C4-2B (cell line): Measurements from ENCODE around the gene SH3PXD2B.
"Not testable (repeated sequence)": the region's sequence is repeated elsewhere in the genome, so short reads cannot be mapped to it uniquely, and the experiment has no call there.

Source experiments
- CTCF ChIP-seq: fragments of 450-650 bp; conservative IDR thresholded peaks from 2 replicates; pipeline ENCODE4 v1.5.1; 2017; ENCODE audit warnings: mild to moderate bottlenecking
- ZFX ChIP-seq: fragments of 450-650 bp; IDR thresholded peaks from 2 replicates; pipeline ENCODE4 v1.6.1; 2017

- not testable (repeated sequence) for TF ChIP-seq CTCF, ZFX
Measured at GRCh38 chr5:172396994-172397393, 57.3 kb downstream of the SH3PXD2B start.
